Fibroblast of mammary gland (primary cell): ENCODE data around the gene TTC28.
A peak's percentile ranks its signal among the peaks of the same experiment; 100 is the strongest.

Experiments
- DNase-seq: peaks from one replicate; pipeline ENCODE4 v3.0.0-alpha.2; 2010; ENCODE audit warnings: low read depth
- H3K4me3 ChIP-seq: 2 replicates; pipeline ENCODE4 v1.5.1; 2011; ENCODE audit warnings: low read depth, mild to moderate bottlenecking, low read length, moderate library complexity; ENCODE audit not compliant: control insufficient read depth
- TF ChIP-seq, protein P1 (sequence below): conservative IDR thresholded peaks from 2 replicates; pipeline ENCODE4 v1.5.1; 2011; ENCODE audit warnings: low read depth, low read length, inconsistent platforms; ENCODE audit not compliant: control insufficient read depth, insufficient read depth

Gene TTC28

DNA sequence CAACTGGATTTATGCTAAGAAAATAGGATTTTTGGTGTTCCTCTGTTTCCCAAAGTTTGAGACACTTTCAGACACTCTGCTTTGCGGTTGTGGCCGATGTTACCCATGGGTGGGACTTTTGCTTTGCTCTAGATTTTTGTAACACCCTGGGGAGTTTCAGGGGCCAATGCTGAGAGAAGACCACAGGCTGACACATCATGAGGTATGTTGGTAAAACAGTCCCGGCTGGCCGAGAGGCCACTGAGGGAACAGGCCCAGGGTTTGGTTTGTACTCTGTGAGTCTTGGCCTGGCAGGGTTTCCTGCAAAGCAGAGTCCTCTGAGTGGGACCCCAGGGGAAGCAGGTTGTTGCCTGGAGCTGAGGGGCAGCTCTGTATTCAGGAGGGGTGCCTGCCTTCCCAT is 682.1 kb downstream of the TTC28 start:
- peak; percentile 45 for DNase-seq
- TF ChIP-seq, protein P1, sequence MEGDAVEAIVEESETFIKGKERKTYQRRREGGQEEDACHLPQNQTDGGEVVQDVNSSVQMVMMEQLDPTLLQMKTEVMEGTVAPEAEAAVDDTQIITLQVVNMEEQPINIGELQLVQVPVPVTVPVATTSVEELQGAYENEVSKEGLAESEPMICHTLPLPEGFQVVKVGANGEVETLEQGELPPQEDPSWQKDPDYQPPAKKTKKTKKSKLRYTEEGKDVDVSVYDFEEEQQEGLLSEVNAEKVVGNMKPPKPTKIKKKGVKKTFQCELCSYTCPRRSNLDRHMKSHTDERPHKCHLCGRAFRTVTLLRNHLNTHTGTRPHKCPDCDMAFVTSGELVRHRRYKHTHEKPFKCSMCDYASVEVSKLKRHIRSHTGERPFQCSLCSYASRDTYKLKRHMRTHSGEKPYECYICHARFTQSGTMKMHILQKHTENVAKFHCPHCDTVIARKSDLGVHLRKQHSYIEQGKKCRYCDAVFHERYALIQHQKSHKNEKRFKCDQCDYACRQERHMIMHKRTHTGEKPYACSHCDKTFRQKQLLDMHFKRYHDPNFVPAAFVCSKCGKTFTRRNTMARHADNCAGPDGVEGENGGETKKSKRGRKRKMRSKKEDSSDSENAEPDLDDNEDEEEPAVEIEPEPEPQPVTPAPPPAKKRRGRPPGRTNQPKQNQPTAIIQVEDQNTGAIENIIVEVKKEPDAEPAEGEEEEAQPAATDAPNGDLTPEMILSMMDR = no peak
- no peak overlapping the region for H3K4me3 ChIP-seq

DNA sequence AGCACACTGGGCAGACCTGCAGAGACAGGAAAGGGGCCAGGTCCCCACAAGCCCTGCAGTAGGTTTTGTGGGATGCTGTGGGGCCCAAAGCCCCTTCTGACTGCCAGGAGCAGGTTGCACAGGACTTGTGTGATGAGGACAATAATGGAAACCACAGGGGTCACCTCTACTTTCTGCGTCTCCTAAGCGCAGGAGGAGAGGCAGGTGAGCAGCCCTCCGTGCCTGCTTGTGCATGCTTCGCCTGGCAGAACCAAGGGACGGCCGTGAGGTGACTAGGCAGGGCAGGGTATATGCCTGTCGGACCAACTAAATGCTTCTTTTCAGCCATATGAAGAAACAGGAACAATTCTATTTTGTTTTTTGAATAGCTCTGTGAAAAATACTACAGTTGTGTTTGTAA is 682.7 kb downstream of the TTC28 start:
- no peak overlapping the region for H3K4me3 ChIP-seq
- TF ChIP-seq, protein P1 = no peak
- no peak for DNase-seq

DNA sequence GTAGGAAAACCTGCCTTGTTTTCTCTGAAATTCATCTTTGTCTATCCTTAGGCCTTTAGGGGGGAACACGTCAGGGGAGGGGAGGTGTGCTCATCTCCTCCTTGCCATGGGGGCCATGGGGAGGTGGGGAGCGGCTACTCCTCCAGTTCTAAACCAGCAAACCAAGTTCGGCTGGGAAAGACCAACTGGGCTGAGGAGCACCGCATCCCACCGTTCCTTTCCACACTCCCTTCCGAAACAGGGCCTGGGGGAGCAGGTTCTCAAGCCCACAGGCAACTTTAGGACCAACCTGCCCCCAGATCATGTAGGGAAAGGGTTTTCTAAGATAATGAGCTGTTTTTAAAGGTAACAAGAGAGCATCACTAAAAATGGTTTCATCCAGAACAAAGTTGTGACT is 683.1 kb downstream of the TTC28 start:
- TF ChIP-seq, protein P1 = no peak
- H3K4me3 ChIP-seq = no peak overlapping the region
- no peak for DNase-seq

DNA sequence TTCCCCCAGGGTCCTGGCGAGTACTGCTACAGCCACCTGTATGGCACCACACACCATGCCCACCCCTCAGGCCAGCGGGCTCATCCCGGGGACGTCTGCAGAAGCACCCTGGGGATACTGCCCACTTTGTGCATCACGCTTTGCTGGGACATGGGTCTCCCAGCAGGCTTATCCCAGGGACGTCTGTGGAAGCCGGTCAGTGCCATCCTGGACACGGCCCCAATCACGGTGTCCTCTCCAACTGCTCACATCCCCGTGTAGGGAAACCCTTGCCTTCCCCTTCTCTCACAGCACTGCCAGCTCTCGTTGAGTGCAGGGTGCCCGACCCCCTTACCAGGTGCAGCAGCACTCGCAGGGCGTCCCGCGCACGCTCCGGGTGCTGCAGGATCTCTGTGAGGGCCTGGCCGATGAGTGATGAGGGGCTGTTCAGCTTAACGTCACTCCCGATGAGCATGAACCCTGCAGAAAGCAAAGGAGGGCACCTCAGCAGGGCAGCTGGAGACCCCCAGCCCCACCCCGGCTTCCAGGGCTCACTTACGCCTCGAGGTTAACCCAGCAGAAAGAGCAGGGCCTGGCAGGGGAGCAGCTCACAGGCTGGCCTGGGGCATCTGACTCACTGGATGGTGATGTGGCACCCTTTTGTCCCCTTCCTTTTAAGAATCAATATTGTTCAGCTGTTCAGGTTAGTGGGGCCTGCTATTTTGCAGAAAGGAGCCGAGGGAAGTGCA is 683.7 kb downstream of the TTC28 start:
- no peak for DNase-seq
- TF ChIP-seq, protein P1 = no peak
- no peak overlapping the region for H3K4me3 ChIP-seq

DNA sequence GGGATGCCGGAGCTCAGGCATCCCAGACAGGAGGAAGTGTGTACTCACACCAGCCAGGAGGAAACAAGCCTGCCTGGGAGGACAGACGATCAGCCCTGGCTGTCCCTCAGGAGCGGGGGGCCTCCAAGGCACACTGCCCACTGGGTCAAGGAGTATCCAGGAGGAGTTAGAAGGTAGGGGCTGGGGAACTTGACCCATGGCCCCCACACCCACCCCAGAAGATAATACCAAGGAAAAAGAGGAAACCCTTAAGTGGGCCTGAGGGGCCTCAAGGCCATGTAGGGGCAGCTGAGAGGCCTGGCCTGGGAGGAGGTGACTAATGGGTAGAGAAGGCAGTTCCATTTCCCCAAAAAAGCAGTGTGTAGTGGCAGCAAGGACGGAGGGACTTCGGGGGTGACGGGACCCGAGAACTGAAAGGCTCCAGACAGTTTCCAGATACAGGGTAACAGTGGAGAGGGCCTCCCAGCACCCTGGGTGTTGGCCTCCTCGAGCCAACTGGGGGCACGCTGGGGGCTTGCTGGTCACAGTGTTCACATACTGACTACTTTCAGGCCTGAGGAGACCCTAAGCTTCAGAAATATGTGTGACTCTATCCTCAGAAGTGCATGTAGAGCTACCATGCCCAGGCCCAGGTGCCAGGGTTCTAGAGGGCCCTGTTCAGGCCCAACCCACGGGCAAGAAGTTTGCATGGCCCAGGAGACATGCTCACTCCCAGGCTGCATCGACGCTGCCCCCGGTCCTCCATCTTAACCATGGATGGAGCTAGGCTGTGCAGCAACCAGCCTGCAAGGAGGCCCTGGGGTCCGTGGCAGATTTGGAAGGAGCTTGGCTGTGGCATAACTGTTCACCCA is 684.9 kb downstream of the TTC28 start:
- DNase-seq = no peak
- H3K4me3 ChIP-seq = no peak overlapping the region

DNA sequence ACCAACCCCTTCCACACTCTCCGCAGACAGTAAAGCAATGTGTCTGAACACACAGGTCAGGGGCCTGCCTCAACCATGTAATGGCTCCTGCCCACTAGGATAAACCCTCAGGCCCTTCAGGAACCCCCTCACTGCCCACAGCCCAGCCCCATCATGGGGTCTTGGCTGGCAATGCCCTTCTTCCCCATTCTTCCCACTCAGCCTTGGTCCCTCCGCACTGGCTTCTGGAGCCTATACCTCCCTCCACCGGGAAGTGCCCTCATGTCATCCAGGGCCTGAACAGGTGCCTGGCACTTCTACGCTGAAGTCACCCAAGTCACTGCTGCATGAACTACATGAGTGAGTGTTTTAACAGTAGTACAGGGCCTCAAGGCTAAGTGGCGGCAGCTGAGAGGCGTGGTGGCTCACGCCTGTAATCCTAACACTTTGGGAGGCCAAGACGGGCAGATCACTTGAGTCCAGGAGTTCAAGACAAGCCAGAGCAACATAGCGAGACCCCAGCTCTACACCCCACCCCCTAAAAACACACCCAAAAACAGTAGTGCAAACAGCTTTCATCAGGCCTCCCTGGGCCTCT is 685.8 kb downstream of the TTC28 start:
- no peak for DNase-seq
- H3K4me3 ChIP-seq = no peak overlapping the region
- TF ChIP-seq, protein P1 = no peak

More for the DNA sequence above, 684.9 kb downstream of the TTC28 start:
- TF ChIP-seq, protein P1 = no peak
